Right renal cortex interstitium (tissue), 3 donors: ENCODE data around the gene GATA5. TPM values are rescaled to one million over a fixed set of nuclear protein-coding genes. Genes with fewer than 3 reads are reported as not detected.

ENCODE experiments used
- DNase-seq, 3 donors: peaks; one replicate each; pipeline ENCODE4 v3.0.0-alpha.2; 2013; ENCODE audit warnings: low read depth in 3 of 3, low spot score in 2 of 3
- polyA plus RNA-seq, 3 donors: library from polyadenylated mRNA; unstranded; fragments of 120-200 nt; gene quantifications; one replicate each; pipeline ENCODE4 v1.2.1, GENCODE V29; 2013; ENCODE audit not compliant: insufficient read length in 3 of 3

Gene GATA5, protein sequence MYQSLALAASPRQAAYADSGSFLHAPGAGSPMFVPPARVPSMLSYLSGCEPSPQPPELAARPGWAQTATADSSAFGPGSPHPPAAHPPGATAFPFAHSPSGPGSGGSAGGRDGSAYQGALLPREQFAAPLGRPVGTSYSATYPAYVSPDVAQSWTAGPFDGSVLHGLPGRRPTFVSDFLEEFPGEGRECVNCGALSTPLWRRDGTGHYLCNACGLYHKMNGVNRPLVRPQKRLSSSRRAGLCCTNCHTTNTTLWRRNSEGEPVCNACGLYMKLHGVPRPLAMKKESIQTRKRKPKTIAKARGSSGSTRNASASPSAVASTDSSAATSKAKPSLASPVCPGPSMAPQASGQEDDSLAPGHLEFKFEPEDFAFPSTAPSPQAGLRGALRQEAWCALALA
- 1 to 10 TPM; 5.4 to 7.0 (median 5.5) TPM for polyA plus RNA-seq

DNA sequence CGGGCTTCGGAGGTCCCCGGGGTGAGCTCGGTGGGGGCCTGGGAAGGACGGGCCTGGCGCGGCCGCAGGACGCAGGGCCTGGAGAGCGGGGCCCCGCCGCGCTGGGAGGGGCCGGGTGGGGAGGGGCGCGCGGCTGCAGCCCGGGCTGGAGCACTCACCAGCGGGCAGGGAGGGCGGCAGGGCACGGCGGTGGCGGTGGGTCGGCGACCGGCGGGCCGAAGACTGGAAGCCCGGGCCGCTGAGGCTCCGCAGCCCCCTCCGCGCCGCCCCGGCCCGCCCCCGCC lies at the start of gene GATA5:
Gene GATA5, minus strand, starts transcription at position 224 of the 284 bp plus-strand sequence. CDS start 474 bp downstream, outside the sequence.
- no peak for DNase-seq

DNA sequence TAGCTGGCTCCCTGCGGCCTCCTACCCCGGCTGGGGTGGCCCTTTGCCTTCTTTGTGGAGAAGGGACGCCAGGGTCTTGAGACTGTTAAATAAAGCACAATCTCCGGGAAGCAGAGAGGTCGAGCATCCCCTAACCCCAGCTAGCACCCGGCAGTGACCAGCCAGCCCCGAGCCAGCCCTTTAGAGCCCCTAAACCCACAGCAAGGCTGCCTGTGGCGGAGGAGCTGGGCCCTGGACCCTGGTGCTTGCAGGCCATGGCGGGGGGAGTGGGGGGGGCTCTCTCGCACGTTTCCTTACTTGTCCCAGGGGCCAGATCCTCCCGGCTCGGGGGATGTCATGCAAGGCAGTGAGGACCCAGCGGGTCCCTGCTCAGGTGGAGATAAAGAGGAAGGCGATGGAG lies 49.2 kb upstream of the GATA5 start:
- DNase-seq: no peak

DNA sequence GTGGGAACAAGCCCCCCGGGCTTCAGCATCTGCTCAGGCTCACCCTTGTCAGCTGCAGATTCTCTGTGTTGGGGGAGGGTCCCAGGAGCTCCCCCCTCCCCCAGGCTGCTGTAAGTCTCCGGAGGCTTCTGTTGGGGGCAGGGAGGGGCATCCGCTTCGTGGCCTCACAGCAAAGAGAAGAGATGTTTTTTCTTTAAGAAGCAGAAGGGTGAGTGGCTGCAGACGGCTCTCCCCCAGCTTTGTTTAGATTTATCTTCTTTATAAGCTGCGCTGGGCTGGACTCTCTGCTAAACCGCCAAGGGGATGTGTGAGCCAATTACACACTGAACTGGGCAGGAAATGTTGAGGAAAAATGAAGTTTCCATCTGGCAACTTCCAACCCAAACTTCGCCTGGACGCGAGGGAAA lies 48.7 kb upstream of the GATA5 start:
- DNase-seq: no peak

DNA sequence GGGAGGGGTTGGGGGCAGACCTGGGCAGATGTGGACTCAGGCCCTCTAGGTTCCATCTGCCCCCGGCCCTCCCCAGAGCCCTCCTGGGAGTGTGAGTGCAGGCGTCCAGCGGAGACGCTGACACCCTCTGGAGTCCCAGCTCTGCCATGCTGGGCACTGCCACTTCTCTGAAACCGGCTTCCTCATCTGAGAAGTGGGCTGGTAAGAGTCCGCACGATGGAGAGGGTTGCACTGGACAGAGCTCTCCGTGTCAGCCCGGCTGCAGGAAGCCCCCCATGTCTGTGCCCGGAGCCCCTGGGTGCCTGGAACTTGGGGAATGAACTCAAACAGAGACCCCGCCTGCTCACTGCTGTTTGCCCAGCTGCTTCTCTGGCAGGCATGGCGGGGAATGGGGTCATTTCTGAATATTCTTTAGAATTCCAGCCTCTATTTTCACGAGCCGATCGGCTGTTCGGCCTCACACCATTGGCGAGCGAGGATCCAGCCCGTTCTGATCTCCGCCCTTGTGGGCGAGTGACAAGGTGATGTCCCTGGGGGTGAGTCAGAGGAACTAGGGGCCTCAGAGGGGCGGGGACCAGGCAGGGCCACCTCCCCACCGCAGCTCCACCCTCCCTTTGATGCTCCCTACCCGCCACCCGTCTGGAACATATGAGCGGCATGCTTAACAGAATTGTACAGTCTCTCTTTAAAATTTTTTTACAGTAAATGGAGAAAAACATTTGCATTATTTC lies 47.8 kb upstream of the GATA5 start:
- DNase-seq: no peak

DNA sequence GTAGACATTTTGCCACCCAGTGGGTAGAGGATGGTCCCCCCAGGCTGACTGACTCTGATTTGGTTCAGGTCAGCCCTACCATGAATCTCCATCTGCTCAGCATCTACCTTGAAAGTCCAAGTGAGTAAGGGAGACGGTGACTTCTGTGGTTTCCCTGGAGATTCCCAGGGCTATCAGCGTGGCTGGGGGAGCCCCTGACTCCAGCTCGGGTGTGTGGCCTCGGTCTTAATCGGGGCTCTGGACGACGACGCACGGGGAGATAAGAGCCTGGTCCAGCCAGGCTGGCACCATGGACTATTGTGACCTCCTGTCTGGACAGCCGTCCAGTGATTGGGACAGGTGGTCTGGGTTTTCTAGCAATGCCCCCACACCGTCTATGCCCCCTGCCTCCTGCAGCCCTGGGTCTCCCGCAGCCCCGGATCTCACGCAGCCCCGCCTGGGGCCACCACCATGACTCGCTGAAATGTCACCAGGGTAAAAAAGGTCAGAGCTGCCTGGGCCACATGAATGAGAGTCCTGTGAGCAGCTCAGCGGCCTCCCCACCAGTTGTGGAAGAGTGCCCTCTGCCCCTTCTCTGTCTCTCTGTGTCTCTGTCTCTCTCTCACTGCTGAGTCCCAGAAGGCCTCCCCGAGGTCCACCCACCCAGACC lies 47.1 kb upstream of the GATA5 start:
- DNase-seq: no peak

GRCh38 chr20:62519826-62520225 lies 44.0 kb upstream of the GATA5 start:
- no peak for DNase-seq

- DNase-seq: no peak
Measured at GRCh38 chr20:62518911-62519310, 43.1 kb upstream of the GATA5 start.

DNA sequence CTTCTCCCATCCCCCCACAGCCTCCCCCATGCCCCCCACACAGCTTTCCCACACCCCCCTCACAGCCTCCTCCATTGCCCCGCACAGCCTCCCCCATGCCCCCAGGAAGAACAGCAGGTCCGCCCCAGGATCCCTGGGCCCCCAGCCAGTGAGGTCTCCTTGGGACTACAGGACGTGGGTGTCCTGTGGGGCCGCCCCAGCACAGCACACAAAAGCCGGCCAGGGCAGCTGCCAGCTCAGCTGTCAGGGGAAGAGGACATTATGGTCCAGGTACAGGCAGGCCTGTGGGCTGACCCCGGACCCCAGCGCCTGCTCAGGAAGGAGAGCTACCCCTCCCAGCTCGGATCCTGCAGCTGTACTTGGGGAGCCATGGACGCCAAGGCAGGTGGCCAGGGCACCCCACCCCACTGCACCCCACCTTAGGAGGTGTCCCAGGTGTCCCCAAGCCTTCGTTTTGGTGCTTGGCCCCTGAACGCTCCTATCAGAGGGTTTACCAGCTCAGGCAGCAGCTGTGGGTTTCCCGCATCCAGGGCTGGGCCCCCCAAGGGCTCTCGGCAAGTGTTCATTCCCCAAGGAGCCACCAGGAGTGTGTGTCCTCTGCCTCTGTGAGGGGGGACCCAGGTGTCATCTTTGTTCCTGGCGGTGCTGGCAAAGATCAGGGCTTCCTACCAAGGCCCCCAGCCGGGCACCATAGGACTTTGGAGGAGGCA lies 42.3 kb upstream of the GATA5 start:
- no peak for DNase-seq

- no peak for DNase-seq
Measured at GRCh38 chr20:62517168-62517567, 41.4 kb upstream of the GATA5 start.

DNA sequence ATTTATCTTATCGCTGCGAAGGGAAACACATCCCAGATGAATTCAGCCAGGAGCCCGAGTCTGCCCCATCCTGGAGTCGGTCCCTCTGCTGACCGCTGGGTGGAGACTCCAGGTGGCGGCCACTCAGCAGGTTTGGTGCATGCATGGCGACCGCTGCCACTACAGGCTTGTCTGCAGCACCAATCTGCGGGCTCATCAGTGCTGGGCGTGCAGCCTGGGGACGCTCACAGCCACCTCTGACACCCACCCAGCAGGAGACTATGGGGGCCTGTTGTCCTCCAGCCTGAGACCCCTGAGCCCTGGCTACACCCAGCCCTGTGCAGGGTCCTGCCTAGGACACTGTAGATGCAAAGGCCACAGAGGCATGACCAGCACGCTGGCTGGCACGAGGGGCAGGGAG lies 40.5 kb upstream of the GATA5 start:
- DNase-seq: no peak

DNA sequence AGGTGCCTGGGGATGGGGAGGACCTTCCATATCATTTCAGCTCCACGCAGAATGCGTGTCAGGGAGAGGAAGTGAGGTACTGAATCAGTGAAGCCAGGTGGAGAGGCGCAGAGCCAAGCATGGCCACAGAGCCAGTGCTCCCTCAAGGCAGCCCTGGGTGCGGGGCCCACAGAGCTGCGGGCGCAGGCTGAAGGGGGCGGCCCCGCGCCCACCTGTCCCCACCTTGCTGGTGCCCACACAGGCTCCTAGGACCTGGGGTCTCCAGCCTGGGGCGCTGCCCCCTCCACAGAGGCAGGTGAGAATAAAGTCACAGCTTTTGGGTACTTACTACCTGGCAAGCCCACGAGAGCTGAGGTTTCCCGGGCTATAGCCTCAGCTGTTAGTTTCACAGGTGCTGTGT lies 40.0 kb upstream of the GATA5 start:
- no peak for DNase-seq

GRCh38 chr20:62515280-62515679 lies 39.5 kb upstream of the GATA5 start:
- DNase-seq: no peak

DNA sequence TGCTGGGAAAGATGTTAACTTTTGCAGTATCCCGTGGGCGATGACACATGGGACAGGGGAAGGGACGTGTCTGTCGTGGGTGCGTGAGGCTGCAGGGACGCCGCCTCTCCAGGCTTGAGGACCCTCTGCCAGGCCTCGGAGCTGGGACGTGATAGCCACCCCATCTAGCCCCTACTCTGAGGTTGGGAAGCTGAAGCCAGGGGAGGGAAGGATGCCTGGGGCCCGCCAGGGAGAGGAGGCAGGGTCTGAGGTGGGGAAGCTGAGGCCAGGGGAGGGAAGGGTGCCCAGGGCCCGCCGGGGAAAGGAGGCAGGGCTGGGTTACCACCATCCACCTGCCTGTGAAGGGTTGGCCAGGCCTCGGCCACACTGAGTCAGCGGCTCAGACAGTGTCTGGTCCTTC lies 38.2 kb upstream of the GATA5 start:
- DNase-seq: no peak

- DNase-seq: peak in 1 of 3 donors; percentile 30
Measured at GRCh38 chr20:62511915-62512610, 36.3 kb upstream of the GATA5 start.

GRCh38 chr20:62511300-62511914 lies 35.6 kb upstream of the GATA5 start:
- no peak for DNase-seq

GRCh38 chr20:62508641-62509051 lies 32.9 kb upstream of the GATA5 start:
- no peak for DNase-seq

DNA sequence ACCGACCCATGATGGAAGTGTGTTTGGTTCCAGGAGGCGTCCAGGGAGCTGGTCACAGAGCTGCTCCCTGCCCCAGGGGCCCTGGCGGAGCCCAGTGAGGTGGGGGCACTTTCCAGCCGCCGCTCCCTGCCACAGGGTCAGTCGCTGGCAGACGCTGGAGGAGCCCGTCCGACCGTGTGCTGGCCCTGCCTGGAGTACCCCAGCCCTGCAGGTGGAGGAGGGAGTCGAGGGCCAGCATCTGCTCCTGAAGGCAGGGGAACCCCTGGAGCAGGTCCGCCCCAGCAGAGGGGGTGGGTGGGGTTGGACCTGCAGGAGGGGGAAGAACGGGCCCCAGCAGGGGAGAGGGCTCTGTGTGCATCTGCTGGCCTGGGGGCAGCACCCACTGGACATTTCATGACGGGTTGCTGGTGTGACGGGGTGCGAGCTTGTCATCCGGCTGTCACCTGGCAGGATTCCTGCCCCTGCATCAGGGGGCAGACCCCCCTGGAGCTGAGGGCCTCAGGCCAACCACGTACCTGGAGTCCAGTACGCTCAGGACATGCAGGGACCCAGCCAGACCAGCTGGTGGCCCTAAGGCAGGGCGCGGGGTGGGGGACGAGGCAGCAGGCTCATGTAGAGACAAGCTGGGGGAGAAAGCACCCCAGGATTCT lies 32.3 kb upstream of the GATA5 start:
- no peak for DNase-seq

DNA sequence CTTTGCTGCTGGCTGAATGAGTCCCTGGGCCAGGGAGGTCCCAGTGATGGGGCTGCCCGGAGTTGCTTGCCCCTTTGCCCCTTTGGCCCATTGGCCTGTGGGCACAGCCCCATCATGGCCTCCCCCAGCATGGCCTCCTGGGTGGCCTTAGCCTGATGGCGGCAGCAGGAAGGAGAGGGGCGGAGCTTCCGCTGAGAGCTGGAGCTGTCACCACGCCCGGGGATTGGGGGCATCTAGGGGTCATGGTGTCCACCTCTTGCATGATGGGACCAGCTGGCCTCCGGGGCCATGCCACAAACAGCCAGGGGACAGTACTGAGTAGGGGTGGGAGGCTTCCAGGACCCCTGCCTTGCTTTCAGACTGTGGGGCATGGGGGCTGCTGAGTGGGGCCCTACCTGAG lies 31.5 kb upstream of the GATA5 start:
- DNase-seq: no peak

DNA sequence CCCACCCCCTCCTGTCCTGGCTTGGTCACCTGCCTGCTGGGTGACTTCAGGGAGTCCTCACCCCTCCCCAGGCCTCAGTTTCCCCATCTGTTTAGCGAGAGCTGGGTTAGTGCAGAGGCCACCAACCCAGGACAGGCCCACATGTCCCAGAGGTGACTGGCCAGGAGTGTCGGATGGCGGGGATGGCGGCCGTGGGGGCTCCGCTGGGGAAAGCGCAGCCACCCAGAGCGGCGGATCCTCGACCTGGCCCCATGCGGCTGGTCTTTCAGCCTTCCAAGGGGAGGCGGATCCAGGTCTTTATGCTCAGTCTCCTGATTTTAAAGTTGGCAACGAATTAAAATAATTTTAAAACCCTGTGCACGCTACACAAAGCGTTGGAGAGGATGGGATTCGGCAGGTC lies 31.0 kb upstream of the GATA5 start:
- no peak for DNase-seq

GRCh38 chr20:62506087-62506486 lies 30.3 kb upstream of the GATA5 start:
- no peak for DNase-seq
